OCI-LY7 (cell line): ENCODE results near the gene APLP2. TPM values are rescaled to one million over a fixed set of nuclear protein-coding genes. Genes with fewer than 3 reads are reported as not detected.

Experiments used
- BruUV-seq: library from RNA; stranded (reverse); fragments of 400-500 nt; replicated peaks from 2 replicates; lab custom pipeline; 2021; lab: Mats Ljungman, UMichigan
- CTCF ChIA-PET: fragments of 300-600 bp; sonication (Branson Sonifier 250); formaldehyde crosslinking; loops from one replicate; lab custom pipeline; 2022; ENCODE audit warnings: antibody characterized with exemption; ENCODE audit not compliant: unreplicated experiment; lab: Charles Lee
- POLR2A ChIA-PET: fragments of 300-600 bp; sonication (Branson Sonifier 250); formaldehyde crosslinking; loops from one replicate; lab custom pipeline; 2022; ENCODE audit warnings: antibody characterized with exemption; lab: Charles Lee
- DNase-seq: peaks from one replicate; pipeline ENCODE4 v3.0.0-alpha.2; 2015; ENCODE audit warnings: low spot score
- H2AFZ ChIP-seq: fragments of 200-600 bp; sonication (generic), shearing (Covaris generic); 2 replicates; pipeline ENCODE4 v1.6.1; 2014; ENCODE audit warnings: mild to moderate bottlenecking, antibody characterized with exemption, low read length, moderate library complexity
- H3K27ac ChIP-seq: fragments of 200-600 bp; sonication (generic); 2 replicates; pipeline ENCODE4 v1.5.1; 2014; ENCODE audit warnings: mixed run types, low read depth, mild to moderate bottlenecking, moderate library complexity, low read length, inconsistent platforms; ENCODE audit not compliant: poor library complexity, severe bottlenecking
- H3K36me3 ChIP-seq: fragments of 200-600 bp; sonication (generic); 2 replicates; pipeline ENCODE4 v1.6.1; 2014; ENCODE audit warnings: mild to moderate bottlenecking, antibody characterized with exemption, low read length, moderate library complexity, mixed read lengths; ENCODE audit not compliant: insufficient read depth
- H3K4me1 ChIP-seq: fragments of 200-600 bp; sonication (generic); 2 replicates; pipeline ENCODE4 v1.5.1; 2014; ENCODE audit warnings: mild to moderate bottlenecking, low read length; ENCODE audit not compliant: insufficient read depth, poor library complexity, severe bottlenecking
- H3K4me2 ChIP-seq: fragments of 200-600 bp; sonication (generic); 2 replicates; pipeline ENCODE4 v1.6.1; 2014; ENCODE audit warnings: mild to moderate bottlenecking, low read length
- H3K4me3 ChIP-seq: fragments of 200-600 bp; sonication (generic); 2 replicates; pipeline ENCODE4 v1.5.1; 2014; ENCODE audit warnings: mild to moderate bottlenecking, low read depth, low read length; ENCODE audit not compliant: poor library complexity, severe bottlenecking
- H3K79me2 ChIP-seq: fragments of 200-600 bp; sonication (generic); 2 replicates; pipeline ENCODE4 v1.6.1; 2016; ENCODE audit warnings: low read depth, mild to moderate bottlenecking, low read length, moderate library complexity, mixed read lengths; ENCODE audit not compliant: insufficient read depth
- H3K9me2 ChIP-seq: fragments of 200-600 bp; sonication (generic); 2 replicates; pipeline ENCODE4 v1.6.1; 2016; ENCODE audit warnings: mild to moderate bottlenecking, low read length, mixed read lengths; ENCODE audit not compliant: insufficient read depth
- H3K9me3 ChIP-seq: fragments of 200-600 bp; sonication (generic); 2 replicates; pipeline ENCODE4 v1.6.1; 2014; ENCODE audit warnings: mild to moderate bottlenecking, mixed run types, low read length, mixed read lengths
- H4K20me1 ChIP-seq: fragments of 200-600 bp; sonication (generic); 2 replicates; pipeline ENCODE4 v1.6.1; 2014; ENCODE audit warnings: mild to moderate bottlenecking, antibody characterized with exemption, low read length, moderate library complexity, mixed read lengths; ENCODE audit not compliant: insufficient read depth
- EZH2phosphoT487 ChIP-seq: fragments of 200-600 bp; sonication (generic); IDR thresholded peaks from 2 replicates; pipeline ENCODE4 v1.6.1; 2018; ENCODE audit warnings: low read depth, borderline replicate concordance, mild to moderate bottlenecking, mixed run types, antibody characterized with exemption, low read length, moderate library complexity, mixed read lengths
- intact Hi-C: fragments of 100-400 bp; cut with micrococcal nuclease; formaldehyde crosslinking; loops from one replicate; pipeline ENCODE4 v1.10.0; 2022; ENCODE audit not compliant: unreplicated experiment
- total RNA-seq, 2 experiments: library from RNA; depleted of rRNA in 1 of 2; stranded (reverse); fragments of >200 nt in 1 of 2; shearing (Covaris generic) in 1 of 2; gene quantifications; 2 replicates each; pipeline ENCODE4 v1.2.3, GENCODE V29; 2014 to 2022
- TF ChIP-seq, protein P1 (sequence below): fragments of 200-600 bp; sonication (generic); conservative IDR thresholded peaks from 2 replicates; pipeline ENCODE4 v1.5.1; 2014; ENCODE audit warnings: mild to moderate bottlenecking, antibody characterized with exemption, low read length, moderate library complexity, mixed read lengths

The APLP2 gene
- total RNA-seq, 2 experiments from 2014 or later, result 147 to 284 TPM

DNA sequence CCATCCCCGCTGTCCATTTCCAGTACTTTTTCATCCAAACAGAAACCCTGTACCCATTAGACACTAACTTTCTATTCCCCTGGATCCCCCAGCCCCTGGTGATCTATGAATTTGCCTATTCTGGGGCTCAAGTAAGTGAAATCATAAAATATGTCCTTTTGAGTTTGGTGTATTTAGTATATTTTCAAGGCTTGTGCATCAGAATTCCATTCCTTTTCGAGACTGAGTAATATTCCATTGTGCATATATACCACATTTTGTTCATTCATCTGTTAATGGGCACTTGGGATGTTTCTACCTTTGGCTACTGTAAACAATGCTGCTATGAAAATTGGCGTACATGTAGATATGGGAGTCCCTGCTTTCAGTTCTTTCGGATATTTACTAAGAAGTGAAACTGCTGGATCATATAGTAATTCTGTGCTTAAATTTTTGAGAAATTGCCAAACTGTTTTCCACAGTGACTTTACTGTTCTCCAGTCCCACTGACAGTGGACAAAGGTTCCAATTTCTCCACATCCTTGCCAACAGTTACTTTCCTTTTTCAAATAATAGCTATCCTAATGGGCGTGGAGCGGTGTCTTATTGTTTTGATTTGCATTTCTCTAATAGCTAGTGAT lies 16.1 kb downstream of the APLP2 start:
- Histone ChIP-seq H3K4me3 (no peak overlapping the region), H4K20me1 (peaks cover 33% of the 10 kb centered on the region), H3K4me1 (peaks cover 29% of the 10 kb centered on the region), H3K27ac (no peak overlapping the region), H3K36me3 (peaks cover 54% of the 10 kb centered on the region), H3K4me2 (no peak overlapping the region), H3K79me2 (peaks cover 92% of the 10 kb centered on the region), H3K9me2 (no peaks in the 10 kb centered on the region), H2AFZ (no peak overlapping the region), H3K9me3 (no peaks in the 10 kb centered on the region)
- POLR2A ChIA-PET, result interaction anchor here (0.5 to 2.1 kb wide), 6 partner anchors 14 to 176 kb away, joined by 3 to 5 read pairs (median 3); no protein-coding TSS in a partner anchor
- intact Hi-C loops, result no loop called here
- no peak for TF ChIP-seq EZH2phosphoT487
- TF ChIP-seq, protein P1, sequence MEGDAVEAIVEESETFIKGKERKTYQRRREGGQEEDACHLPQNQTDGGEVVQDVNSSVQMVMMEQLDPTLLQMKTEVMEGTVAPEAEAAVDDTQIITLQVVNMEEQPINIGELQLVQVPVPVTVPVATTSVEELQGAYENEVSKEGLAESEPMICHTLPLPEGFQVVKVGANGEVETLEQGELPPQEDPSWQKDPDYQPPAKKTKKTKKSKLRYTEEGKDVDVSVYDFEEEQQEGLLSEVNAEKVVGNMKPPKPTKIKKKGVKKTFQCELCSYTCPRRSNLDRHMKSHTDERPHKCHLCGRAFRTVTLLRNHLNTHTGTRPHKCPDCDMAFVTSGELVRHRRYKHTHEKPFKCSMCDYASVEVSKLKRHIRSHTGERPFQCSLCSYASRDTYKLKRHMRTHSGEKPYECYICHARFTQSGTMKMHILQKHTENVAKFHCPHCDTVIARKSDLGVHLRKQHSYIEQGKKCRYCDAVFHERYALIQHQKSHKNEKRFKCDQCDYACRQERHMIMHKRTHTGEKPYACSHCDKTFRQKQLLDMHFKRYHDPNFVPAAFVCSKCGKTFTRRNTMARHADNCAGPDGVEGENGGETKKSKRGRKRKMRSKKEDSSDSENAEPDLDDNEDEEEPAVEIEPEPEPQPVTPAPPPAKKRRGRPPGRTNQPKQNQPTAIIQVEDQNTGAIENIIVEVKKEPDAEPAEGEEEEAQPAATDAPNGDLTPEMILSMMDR, result no peak
- BruUV-seq, result no TSS peak
- CTCF ChIA-PET, result interaction anchor here (2.0 kb wide), 1 partner anchor 14 kb away, joined by 5 read pairs; no protein-coding TSS in a partner anchor
- DNase-seq, result no peak

DNA sequence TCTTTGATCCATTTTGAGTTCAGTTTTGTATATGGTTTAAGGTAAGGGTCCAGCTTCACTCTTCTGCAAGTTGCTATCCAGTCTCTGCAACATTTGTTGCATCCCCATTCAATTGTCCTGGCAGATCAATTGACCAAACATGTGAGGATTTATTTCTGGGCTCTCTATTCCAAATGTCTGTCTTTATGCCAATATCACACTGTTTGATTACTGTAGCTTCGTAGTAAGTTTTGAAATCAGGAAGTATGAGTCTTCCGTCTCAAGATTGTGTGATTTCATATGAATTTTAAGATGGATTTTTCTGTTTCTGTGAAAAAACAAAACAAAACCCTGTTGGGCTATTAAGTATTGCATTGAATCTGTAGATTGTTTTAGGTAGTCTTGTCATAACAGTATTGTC lies 17.0 kb downstream of the APLP2 start:
- no peaks in the 10 kb centered on the region for H3K9me2 ChIP-seq
- H3K36me3 ChIP-seq, result peaks cover 45% of the 10 kb centered on the region
- peaks cover 24% of the 10 kb centered on the region for H4K20me1 ChIP-seq
- H3K4me1 ChIP-seq, result peaks cover 20% of the 10 kb centered on the region
- POLR2A ChIA-PET, result interaction anchor here (0.6 to 2.1 kb wide), 9 partner anchors 9 to 177 kb away, joined by 3 to 7 read pairs (median 3); no protein-coding TSS in a partner anchor
- intact Hi-C loops, result no loop called here
- H3K4me3 ChIP-seq, result no peak overlapping the region
- no peak overlapping the region for H3K27ac ChIP-seq
- no peak overlapping the region for H2AFZ ChIP-seq
- TF ChIP-seq EZH2phosphoT487, result no peak
- TF ChIP-seq, protein P1, result no peak
- H3K9me3 ChIP-seq, result no peaks in the 10 kb centered on the region
- DNase-seq, result no peak
- no peak overlapping the region for H3K4me2 ChIP-seq
- H3K79me2 ChIP-seq, result peaks cover 83% of the 10 kb centered on the region
- CTCF ChIA-PET, result interaction anchor here (1.0 to 2.0 kb wide), 2 partner anchors 15 to 113 kb away, joined by 3 to 5 read pairs; no protein-coding TSS in a partner anchor
- no TSS peak for BruUV-seq
